A673 (cell line): ENCODE data around the gene MTHFD2L.

Experiments used
- CTCF ChIP-seq: fragments of 300-800, 200-600 bp; sonication (generic); conservative IDR thresholded peaks from 2 replicates; pipeline ENCODE4 v1.5.1; 2017; ENCODE audit warnings: low read depth, mild to moderate bottlenecking, antibody characterized with exemption, low read length, moderate library complexity, mixed read lengths
- EZH2 ChIP-seq: fragments of 200-600 bp; sonication (generic); IDR thresholded peaks from 2 replicates; pipeline ENCODE4 v1.6.1; 2017; ENCODE audit warnings: borderline replicate concordance, low read depth, mild to moderate bottlenecking, mixed read lengths, antibody characterized with exemption, low read length; ENCODE audit not compliant: poor library complexity, severe bottlenecking

GRCh38 chr4:74252933-74253332 is 95.0 kb downstream of the MTHFD2L start:
- TF ChIP-seq CTCF (no peak), EZH2 (no peak)
